ENCODE results near the gene NTPCR. TPM values are rescaled to one million over a fixed set of nuclear protein-coding genes. Genes with fewer than 3 reads are reported as not detected.

NTPCR gene
- total RNA-seq, 1 donor from 2014 or later, result 57.1 TPM

DNA sequence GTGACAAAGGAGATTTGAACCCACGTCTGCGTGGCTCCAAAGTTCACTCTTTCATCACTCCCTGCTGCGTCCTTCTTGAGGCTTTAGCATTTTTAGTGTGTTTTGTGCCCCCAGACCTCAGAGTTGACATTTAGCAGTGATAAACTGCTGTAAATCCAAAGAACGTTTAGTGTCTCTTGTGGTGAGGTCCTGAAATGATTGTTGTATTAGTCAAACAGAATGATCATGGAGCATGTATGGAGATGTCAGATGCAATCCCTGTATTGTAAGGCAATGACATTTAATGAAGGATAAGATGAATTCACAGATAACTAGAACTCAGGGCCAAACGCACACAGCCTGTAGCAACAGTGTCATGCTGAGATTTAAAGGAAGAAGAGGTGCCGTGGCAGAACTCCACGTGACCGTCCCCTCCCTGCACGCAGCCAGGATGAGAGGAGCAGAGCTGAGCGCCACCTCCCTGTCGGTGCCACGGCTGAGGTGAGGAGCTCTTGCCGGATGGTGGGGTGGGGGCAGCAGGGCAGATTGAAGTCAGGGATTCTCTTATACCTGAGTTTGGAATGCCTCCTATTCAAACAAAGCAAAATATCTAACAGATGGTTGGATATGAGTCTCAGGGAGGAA, 30.1 kb downstream of the NTPCR start:
- Mint-ChIP-seq H3K27me3 (ENCODE audit: unreplicated experiment) (peaks cover 4% of the 10 kb centered on the region), H3K4me3 (ENCODE audit: unreplicated experiment) (no peak overlapping the region), H3K9me3 (ENCODE audit: unreplicated experiment) (no peaks in the 10 kb centered on the region), H3K27ac (ENCODE audit: unreplicated experiment) (no peak overlapping the region), H3K36me3 (ENCODE audit: low read depth, unreplicated experiment) (peaks cover 43% of the 10 kb centered on the region), H3K4me1 (ENCODE audit: unreplicated experiment) (peaks cover 19% of the 10 kb centered on the region)
- no peak for DNase-seq (ENCODE audit: low spot score)
- TF ChIP-seq CTCF (IDR thresholded peaks at IDR 0.05; ENCODE audit: unreplicated experiment), result no peak

DNA sequence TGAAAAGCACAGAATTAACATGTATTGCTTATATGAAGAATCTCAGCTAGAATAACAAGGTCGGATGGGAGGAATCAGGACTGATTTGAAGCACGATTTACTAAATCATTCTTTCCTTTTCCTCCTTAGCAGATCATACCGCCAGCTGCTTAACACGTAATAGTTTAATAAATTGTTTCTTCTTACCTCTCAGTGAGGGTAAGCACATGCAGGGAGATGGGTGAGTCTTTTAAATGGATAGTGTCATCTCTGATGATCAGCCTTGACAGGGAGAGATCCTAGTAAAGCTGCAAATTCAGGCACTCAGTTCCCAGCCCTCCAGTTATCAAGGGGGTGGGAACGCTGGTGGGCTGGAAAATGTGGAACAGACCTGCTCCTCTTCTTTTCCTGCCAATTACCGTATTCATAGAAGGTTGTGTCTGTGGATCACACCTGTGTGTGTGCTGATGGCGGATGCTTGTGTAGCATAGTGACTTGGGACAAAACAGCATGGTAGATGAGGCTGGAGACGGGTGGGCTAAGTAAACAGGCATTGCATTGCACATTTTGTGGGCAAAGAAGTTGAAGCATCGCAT, 30.7 kb downstream of the NTPCR start:
- no peaks in the 10 kb centered on the region for H3K9me3 Mint-ChIP-seq (ENCODE audit: unreplicated experiment)
- TF ChIP-seq CTCF (IDR thresholded peaks at IDR 0.05; ENCODE audit: unreplicated experiment), result no peak
- H3K4me1 Mint-ChIP-seq (ENCODE audit: unreplicated experiment), result peaks cover 15% of the 10 kb centered on the region
- no peak for DNase-seq (ENCODE audit: low spot score)
- H3K4me3 Mint-ChIP-seq (ENCODE audit: unreplicated experiment), result no peak overlapping the region
- H3K27ac Mint-ChIP-seq (ENCODE audit: unreplicated experiment), result no peak overlapping the region
- peaks cover 4% of the 10 kb centered on the region for H3K27me3 Mint-ChIP-seq (ENCODE audit: unreplicated experiment)
- H3K36me3 Mint-ChIP-seq (ENCODE audit: low read depth, unreplicated experiment), result peaks cover 38% of the 10 kb centered on the region

DNA sequence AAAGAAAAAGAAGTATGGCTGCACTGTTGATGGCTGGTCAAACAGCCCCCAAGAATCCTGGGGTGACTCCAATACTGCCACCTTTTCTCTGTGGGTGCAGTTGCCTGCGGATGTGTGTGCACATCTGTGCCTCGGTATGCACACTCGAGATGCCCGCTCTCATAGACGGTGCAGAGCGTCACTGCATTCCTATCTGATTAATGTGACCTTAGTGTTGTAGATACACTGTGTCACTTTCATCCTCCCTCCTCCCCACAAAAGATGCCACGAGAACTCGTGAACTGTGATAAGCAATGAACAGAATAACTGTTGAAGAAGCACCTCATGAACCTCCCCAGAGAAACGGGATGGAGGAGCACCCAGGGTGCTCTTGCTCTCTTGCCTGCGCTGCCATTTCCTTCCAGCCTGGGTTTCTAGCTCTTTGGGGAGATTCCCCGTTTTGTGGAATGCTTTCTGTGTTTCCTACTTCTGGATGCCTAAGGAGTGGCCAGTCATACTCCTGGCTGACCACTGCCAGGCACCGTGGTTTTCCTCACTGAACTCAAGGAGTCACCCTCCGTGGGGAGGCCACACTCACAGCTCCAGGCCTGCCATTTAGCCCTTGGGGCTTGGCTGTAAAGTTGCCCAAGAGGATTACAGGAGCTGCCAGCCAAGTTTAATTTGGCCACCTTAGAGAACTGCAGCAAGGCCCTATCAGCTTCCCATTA, 32.0 kb downstream of the NTPCR start:
- Mint-ChIP-seq H3K4me1 (ENCODE audit: unreplicated experiment) (peaks cover 10% of the 10 kb centered on the region), H3K36me3 (ENCODE audit: low read depth, unreplicated experiment) (peaks cover 33% of the 10 kb centered on the region), H3K4me3 (ENCODE audit: unreplicated experiment) (no peak overlapping the region), H3K27ac (ENCODE audit: unreplicated experiment) (no peak overlapping the region), H3K27me3 (ENCODE audit: unreplicated experiment) (peaks cover 4% of the 10 kb centered on the region), H3K9me3 (ENCODE audit: unreplicated experiment) (no peaks in the 10 kb centered on the region)
- no peak for TF ChIP-seq CTCF (IDR thresholded peaks at IDR 0.05; ENCODE audit: unreplicated experiment)
- DNase-seq (ENCODE audit: low spot score), result no peak

GRCh38 chr1:232983375-232983774, 33.0 kb downstream of the NTPCR start:
- Mint-ChIP-seq H3K4me3 (ENCODE audit: unreplicated experiment) (no peak overlapping the region), H3K9me3 (ENCODE audit: unreplicated experiment) (no peaks in the 10 kb centered on the region), H3K27me3 (ENCODE audit: unreplicated experiment) (peaks cover 6% of the 10 kb centered on the region), H3K27ac (ENCODE audit: unreplicated experiment) (no peak overlapping the region), H3K4me1 (ENCODE audit: unreplicated experiment) (peaks cover 8% of the 10 kb centered on the region), H3K36me3 (ENCODE audit: low read depth, unreplicated experiment) (peaks cover 24% of the 10 kb centered on the region)
- TF ChIP-seq CTCF (IDR thresholded peaks at IDR 0.05; ENCODE audit: unreplicated experiment), result no peak
- no peak for DNase-seq (ENCODE audit: low spot score)

Data from endothelial cell (in vitro differentiated cells).